Esophagus squamous epithelium (tissue), 4 donors: Measurements from ENCODE around the gene AP2A2.

Source experiments
- CTCF ChIP-seq, 6 experiments: fragments of 450-650 bp in 4 of 6; fragments of 200-600 bp in 2 of 6; sonication (generic) in 2 of 6; IDR thresholded peaks; one replicate each; pipeline ENCODE4 v1.5.1; 2016 to 2019; ENCODE audit warnings: antibody characterized with exemption in 6 of 6, mild to moderate bottlenecking in 4 of 6, moderate library complexity in 4 of 6
- POLR2A ChIP-seq, 4 donors: fragments of 450-650 bp; IDR thresholded peaks; one replicate each; pipeline ENCODE4 v1.6.1; 2017; ENCODE audit warnings: antibody characterized with exemption in 4 of 4, mild to moderate bottlenecking in 4 of 4, moderate library complexity in 3 of 4

- TF ChIP-seq CTCF (IDR thresholded peaks at IDR 0.05) (no peak), POLR2A (IDR thresholded peaks at IDR 0.05) (no peak)
Measured at GRCh38 chr11:995752-996420, 70.2 kb downstream of the AP2A2 start.
